ENCODE results near the gene CTNNA3.
"Not testable (repeated sequence)": the region's sequence is repeated elsewhere in the genome, so short reads cannot be mapped to it uniquely, and the experiment has no call there.

Gene CTNNA3

GRCh38 chr10:67259319-67259929 lies 436.6 kb downstream of the CTNNA3 start:
- no peak for DNase-seq (ENCODE audit: extremely low read depth in 1 of 2, low read depth in 1 of 2)

DNA sequence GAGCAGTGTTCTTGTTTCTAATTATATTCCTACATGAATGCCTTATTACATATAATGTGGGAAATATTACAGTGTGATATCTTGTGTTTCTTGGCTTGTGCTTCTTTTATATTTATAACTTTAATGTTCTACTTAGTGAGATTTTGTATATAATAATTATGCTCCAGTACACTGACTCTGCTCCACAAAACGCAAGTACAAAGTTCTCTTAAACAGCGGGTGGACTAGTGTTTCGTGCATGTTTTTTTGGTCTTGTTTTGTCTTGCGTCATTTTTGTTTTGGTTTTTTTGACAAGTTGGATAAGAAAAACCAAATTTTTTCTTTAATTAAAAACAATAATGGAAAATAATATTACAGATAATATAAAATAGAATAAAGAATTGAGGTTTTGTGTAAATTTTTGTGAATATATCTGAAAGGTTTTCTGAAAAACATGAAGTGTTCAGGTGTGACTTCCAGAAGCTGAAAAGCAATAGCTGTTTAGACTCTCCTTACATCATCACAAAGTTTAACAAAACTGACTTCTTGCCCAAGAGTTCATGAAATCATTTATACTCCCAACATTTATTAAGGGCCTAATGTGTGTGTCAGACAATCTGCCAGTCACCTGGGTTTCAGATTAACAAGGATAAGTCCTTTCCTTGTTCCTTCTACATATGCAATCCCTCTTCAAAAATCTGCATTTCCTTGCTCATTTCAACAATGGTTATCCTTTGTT lies 438.4 kb downstream of the CTNNA3 start:
- DNase-seq (ENCODE audit: extremely low read depth in 1 of 2, low read depth in 1 of 2) = no peak

GRCh38 chr10:67257018-67257417 lies 439.0 kb downstream of the CTNNA3 start:
- DNase-seq (ENCODE audit: extremely low read depth in 1 of 2, low read depth in 1 of 2) = no peak

DNA sequence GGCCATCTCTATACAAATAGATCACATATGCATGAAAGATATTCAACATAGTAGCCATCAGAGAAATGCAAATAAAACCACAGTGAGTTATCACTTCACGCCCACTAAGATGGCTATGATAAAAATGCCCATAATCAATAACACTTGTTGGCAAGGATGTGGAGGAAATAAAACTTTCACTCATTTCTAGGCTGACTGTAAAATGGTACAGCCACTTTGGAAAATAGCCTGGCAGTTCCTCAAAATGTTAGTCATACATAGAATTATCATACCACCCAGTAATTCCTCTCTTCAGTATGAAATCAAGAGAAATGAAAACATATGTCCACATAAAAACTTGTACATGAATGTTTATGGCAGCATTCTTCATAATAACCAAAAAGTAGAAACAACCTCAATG lies 445.3 kb downstream of the CTNNA3 start:
- DNase-seq (ENCODE audit: extremely low read depth in 1 of 2, low read depth in 1 of 2) = no peak

GRCh38 chr10:67246066-67246555 lies 449.9 kb downstream of the CTNNA3 start:
- DNase-seq (ENCODE audit: extremely low read depth in 1 of 2, low read depth in 1 of 2) = no peak

DNA sequence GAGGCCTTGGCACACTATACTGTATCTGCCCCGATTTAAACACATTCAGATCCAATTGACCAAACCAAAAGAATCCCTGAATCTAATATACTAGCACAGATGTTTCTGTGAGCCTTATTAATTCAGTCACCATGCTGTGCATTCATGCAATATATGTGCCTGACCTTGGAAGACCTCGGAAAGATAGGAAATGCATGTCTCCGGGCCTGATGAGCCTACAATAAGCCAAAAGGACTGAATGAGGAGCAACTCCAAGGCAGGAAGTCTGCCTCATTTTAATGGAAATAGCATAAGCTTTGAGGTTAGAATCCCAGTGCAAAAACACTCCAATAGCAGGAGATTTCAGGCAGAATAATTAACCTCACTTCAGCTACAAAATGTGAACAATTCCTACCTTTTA lies 453.5 kb downstream of the CTNNA3 start:
- DNase-seq (ENCODE audit: extremely low read depth in 1 of 2, low read depth in 1 of 2) = no peak

- no peak for DNase-seq (ENCODE audit: extremely low read depth in 1 of 2, low read depth in 1 of 2)
Observed at GRCh38 chr10:67241451-67241850, 454.5 kb downstream of the CTNNA3 start.

DNA sequence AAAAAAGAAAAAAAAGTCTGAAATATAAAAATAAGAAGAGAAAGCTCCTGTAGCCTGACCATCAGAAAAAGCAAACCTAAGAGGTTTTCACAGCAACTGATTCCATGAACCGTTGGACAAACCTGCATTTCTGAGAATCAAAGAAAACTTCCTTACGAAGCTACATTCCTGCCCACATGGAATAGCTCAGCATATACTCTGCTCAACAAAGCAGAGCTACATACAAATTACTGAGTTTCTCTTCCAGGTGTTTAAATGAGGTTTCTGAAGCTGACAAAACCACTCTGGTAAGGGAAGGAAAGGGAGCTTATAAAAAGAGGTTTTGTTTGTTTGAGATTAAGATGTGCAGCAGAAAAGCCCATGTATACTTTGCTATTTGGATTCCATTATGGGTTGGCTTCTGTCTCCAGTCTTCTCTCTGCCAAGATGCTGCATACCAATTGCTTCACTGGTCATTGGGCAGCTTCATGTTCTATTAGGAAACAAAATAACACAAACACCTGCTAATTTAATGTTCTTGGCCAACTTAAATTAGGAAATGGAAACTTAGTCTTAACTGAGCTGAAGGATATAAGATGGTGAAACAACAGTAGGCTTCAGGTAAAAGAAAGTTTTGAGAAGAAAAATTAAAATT lies 456.0 kb downstream of the CTNNA3 start:
- no peak for DNase-seq (ENCODE audit: extremely low read depth in 1 of 2, low read depth in 1 of 2)

GRCh38 chr10:67230680-67231500 lies 465.1 kb downstream of the CTNNA3 start:
- not testable (repeated sequence) for DNase-seq (ENCODE audit: extremely low read depth in 1 of 2, low read depth in 1 of 2)

DNA sequence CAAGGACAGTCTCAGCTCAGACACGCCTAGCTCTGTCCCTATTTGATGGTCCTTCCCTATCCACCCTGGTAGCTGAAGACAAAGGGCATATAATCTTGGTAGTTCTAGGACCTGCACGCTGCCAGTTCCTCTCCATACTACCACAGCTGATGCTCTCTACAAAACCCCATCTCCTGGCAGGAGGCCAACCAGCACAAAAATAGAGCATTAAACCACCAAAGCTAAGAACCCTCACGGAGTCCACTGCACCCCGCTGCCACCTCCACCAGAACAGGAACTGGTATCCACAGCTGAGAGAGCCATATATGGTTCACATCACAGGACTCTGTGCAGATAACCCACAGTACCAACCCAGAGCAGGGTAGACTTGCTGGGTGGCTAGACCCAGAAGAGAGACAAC lies 470.8 kb downstream of the CTNNA3 start:
- DNase-seq (ENCODE audit: extremely low read depth in 1 of 2, low read depth in 1 of 2) = no peak

DNA sequence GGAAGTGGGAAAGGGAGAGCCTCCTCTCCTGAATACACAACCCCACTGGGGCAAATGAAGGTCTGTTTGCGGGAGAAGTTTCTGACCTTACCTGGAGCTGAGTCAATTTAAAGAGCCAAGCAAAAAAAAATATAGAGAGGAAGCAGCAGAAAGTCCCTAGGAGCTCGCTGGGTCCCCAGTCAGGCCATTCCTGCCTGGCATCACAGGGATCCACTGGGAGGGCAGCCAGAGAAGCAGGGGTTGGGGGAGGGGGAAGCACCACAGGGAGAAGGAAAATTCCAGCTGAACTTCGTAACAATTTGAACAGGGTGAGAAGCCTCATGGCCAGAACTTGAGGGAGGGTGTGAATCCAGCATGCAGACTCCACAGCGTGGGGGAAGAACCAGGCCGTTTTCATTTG lies 471.4 kb downstream of the CTNNA3 start:
- no peak for DNase-seq (ENCODE audit: extremely low read depth in 1 of 2, low read depth in 1 of 2)

GRCh38 chr10:67222934-67223333 lies 473.1 kb downstream of the CTNNA3 start:
- DNase-seq (ENCODE audit: extremely low read depth in 1 of 2, low read depth in 1 of 2) = no peak

DNA sequence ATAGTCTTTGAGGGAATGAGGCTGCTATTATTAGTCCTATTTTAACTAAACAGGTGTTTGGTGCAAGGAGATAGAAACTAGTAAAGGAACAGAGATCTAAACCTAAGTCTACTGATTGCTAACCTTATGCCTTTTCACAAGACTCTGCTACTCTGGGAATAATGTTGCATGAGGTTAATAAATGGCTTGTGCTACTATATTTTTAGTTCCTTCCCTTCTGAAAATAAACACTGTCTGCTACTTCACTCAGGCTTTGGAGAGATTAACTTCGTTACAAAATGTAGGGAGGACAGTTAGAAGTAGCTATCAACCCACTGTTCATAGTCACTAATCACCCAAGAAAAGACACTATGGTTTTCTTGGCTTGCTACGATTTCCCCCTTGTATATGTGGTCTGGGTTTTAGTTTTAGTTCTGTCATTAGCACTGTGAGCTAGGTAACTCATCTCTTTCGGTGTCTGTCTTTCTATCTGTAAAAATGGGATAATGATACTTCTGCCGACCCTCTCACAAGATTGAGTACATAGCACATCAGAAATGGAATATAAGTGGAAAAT lies 474.0 kb downstream of the CTNNA3 start:
- DNase-seq (ENCODE audit: extremely low read depth in 1 of 2, low read depth in 1 of 2) = no peak

DNA sequence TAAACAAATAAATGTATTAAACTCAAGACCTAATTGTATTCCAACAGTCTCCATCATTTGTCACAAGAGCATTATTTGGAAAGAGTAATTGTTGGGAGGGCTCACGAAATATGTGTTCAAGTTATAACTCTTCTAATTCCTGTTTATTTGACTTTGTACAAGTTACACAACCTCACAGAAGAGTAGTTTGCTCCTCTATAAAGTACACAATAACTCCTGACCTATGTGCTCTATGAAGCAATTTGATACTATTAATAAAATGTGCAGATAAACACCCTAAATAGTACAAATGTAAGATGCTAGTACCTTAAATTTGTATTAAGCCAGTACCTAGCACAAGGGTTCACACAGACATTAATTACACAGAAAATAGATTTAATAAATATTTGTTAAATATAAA lies 484.3 kb downstream of the CTNNA3 start:
- DNase-seq (ENCODE audit: extremely low read depth in 1 of 2, low read depth in 1 of 2) = no peak

DNA sequence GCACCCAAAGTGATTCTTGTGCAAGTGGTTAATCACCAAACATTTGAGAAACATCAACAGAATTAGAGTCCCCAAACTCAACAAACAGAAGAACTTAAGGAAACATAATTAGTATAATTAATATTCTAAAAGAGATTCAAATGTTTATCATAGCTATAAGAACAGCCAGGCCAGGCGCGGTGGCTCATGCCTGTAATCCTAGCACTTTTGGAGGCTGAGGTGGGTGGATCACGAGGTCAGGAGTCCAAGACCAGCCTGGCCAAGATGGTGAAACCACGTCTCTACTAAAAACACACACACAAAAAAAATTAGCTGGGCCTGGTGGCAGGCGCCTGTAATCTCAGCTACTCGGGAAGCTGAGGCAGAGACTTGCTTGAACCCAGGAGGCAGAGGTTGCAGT lies 488.1 kb downstream of the CTNNA3 start:
- not testable (repeated sequence) for DNase-seq (ENCODE audit: extremely low read depth in 1 of 2, low read depth in 1 of 2)

GRCh38 chr10:67200913-67201564 lies 495.0 kb downstream of the CTNNA3 start:
- DNase-seq (ENCODE audit: extremely low read depth in 1 of 2, low read depth in 1 of 2) = no peak

GRCh38 chr10:67175354-67175753 lies 520.6 kb downstream of the CTNNA3 start:
- no peak for DNase-seq (ENCODE audit: extremely low read depth in 1 of 2, low read depth in 1 of 2)

DNA sequence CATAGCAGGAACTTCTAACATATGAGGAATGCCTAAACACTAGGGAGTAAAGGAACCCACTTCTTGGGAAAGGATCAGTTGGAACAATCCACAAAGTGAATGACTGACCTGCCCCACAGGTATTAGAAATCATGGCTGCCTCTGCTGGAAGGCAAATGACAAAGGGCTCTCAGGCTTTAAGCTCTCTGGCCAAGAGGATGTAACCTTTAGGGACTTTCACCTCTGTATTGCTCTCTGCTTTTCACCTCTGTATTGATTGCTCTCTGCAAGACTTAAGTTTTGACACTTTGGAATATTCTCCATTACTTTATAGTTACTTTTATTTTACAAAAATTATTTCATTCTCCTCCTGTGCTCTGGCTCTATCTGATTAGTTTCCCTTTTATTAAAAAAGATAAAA lies 522.2 kb downstream of the CTNNA3 start:
- DNase-seq (ENCODE audit: extremely low read depth in 1 of 2, low read depth in 1 of 2) = no peak

GRCh38 chr10:67171970-67172369 lies 524.0 kb downstream of the CTNNA3 start:
- no peak for DNase-seq (ENCODE audit: extremely low read depth in 1 of 2, low read depth in 1 of 2)

DNA sequence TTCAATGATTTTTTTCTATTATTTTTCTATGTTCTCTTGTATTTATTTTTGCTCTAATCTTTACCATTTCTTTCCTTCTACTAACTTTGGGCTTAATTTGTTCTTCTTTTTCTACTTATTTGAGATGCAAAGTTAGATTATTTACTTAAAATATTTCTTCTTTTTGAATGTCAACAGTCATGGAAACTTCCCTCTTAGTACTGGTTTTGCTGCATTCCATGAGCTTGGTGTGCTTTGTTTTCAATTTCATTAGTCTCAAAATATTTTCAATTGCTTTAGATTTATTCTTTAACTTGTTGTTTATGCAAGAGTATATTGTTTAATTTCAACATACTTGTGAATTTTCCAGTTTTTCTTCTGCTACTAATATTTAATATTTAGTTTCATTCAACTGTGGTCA lies 539.8 kb downstream of the CTNNA3 start:
- DNase-seq (ENCODE audit: extremely low read depth in 1 of 2, low read depth in 1 of 2) = no peak

Data from stimulated activated CD8-positive, alpha-beta memory T cell treated with anti-CD3 and anti-CD28 coated beads, Interleukin-7, amount 100 ng/mL, for 48 hours (primary cell).